Measurements from ENCODE around the gene SGPL1. TPM values are rescaled to one million over a fixed set of nuclear protein-coding genes. Genes with fewer than 3 reads are reported as not detected.
A peak's percentile ranks its signal among the peaks of the same experiment; 100 is the strongest.

The SGPL1 gene
- total and polyA plus RNA-seq, 2 of the 8 experiments (the other 6 are each of a cell fraction or from before 2014, with no cell fraction given) = 20.5 to 51.6 TPM

DNA sequence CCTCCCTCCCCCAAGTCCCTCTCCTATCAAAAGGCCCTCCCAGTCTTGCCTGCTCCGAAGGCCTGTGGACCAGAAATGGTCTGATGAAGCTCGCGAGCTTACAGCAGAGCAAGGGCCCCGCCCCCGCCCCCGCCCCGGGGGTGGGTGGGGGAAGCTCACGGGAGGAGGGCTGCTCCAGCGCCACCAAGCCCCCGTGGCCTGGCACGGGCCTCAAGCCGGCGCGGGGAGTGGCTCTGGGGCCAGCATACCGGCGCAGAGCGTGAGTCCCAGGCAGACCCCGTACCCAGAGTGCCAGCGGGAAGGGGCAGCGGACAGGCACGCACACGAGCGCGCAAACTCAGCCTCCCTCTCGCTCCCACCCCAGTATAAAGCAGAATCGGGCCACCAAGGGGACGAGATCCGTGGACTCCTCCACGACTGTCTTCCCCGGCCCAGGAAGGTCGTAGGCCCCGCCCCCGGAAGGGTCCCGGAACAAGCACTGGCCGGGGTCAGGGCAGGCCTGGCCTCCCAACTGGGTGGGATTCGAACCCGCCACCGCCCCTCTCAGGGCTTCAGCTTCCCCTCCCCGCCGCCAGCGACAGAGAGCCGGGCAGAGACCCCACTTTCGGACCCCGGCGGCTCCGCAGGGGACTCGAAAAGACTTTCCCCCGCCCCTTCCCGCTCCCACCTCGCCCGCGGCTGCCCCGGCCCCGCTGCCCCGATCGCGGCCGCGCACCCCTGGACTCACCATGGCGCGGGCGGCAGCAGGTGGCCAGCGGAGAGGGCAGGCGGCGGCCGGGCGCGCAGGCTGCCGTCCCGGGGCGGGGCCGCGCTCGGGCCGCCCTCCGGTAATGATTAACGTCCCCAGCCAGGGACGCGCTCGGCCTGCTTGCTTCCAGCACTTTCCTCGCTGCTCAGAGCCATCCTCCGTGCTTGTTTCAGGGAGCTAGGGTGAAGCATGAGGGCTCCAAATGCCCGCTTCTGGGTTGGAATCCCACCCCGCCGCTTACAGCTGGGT, 72.4 kb downstream of the SGPL1 start, which contains the start of gene PCBD1 (continued):
- TF ChIP-seq NRF1 (IDR thresholded peaks at IDR 0.05; ENCODE audit: low read depth, low read length) = no peak
- TF ChIP-seq, protein P1, sequence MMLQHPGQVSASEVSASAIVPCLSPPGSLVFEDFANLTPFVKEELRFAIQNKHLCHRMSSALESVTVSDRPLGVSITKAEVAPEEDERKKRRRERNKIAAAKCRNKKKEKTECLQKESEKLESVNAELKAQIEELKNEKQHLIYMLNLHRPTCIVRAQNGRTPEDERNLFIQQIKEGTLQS (IDR thresholded peaks at IDR 0.05; ENCODE audit: insufficient read depth, low read depth, low read length) = no peak
- TF ChIP-seq TBP (IDR thresholded peaks at IDR 0.05; ENCODE audit: low read depth, low read length) = 0 out of 2 replicates have a peak, but pooled peaks have one; percentile 43
- TF ChIP-seq SIN3A (conservative IDR thresholded peaks at IDR 0.05 in 1 of 2, IDR thresholded peaks at IDR 0.05 in 1 of 2; ENCODE audit: low read depth in 1 of 2, low read length in 2 of 2) = no peak
- no peak for TF ChIP-seq GTF2F1 (IDR thresholded peaks at IDR 0.05; ENCODE audit: borderline replicate concordance, low read depth, low read length)
- peak; percentile 66 for TF ChIP-seq KDM4A (IDR thresholded peaks at IDR 0.05; ENCODE audit: low read depth, low read length, severe bottlenecking)
- no peak for TF ChIP-seq SP2 (IDR thresholded peaks at IDR 0.05; ENCODE audit: low read length)
- no peak for TF ChIP-seq CHD2 (IDR thresholded peaks at IDR 0.05; ENCODE audit: low read length)
- TF ChIP-seq SIRT6 (IDR thresholded peaks at IDR 0.05; ENCODE audit: low read length) = no peak
- no peak for TF ChIP-seq POU5F1 (IDR thresholded peaks at IDR 0.05; ENCODE audit: low read depth, low read length)
- no peak for TF ChIP-seq EZH2 (IDR thresholded peaks at IDR 0.05; ENCODE audit: low read depth, low read length, severe bottlenecking)
- TF ChIP-seq RNF2 (IDR thresholded peaks at IDR 0.05; ENCODE audit: borderline replicate concordance, low read depth, low read length, missing control alignments, poor library complexity, severe bottlenecking) = no peak
- peak; percentile 24; the same call in 1 of the 2 replicates for TF ChIP-seq MAX (IDR thresholded peaks at IDR 0.05)
- TF ChIP-seq ASH2L (IDR thresholded peaks at IDR 0.05; ENCODE audit: low read length) = peak; percentile 52
- TF ChIP-seq EGR1 (IDR thresholded peaks at IDR 0.05; ENCODE audit: borderline replicate concordance, low read depth, low read length) = no peak
- TF ChIP-seq E2F6 (IDR thresholded peaks at IDR 0.05) = no peak
- TF ChIP-seq KDM1A (IDR thresholded peaks at IDR 0.05; ENCODE audit: borderline replicate concordance, low read length) = no peak
- TF ChIP-seq PHF8 (conservative IDR thresholded peaks at IDR 0.05; ENCODE audit: low read depth, low read length) = peak; percentile 31; the same call in 1 of the 2 replicates
- no peak for TF ChIP-seq SP4 (IDR thresholded peaks at IDR 0.05; ENCODE audit: low read length)
- TF ChIP-seq TAF7 (optimal IDR thresholded peaks at IDR 0.05; ENCODE audit: borderline replicate concordance, low read depth, low read length) = no peak
- 0 out of 2 replicates have a peak, but pooled peaks have one; percentile 25 for TF ChIP-seq RBBP5 (IDR thresholded peaks at IDR 0.05; ENCODE audit: borderline replicate concordance, low read depth, low read length)
